ENCODE data around the gene AMZ1. TPM values are rescaled to one million over a fixed set of nuclear protein-coding genes. Genes with fewer than 3 reads are reported as not detected.
"Not testable (repeated sequence)": the region's sequence is repeated elsewhere in the genome, so short reads cannot be mapped to it uniquely, and the experiment has no call there.

The AMZ1 gene
- total RNA-seq, 2 experiments from 2014 or later: 0.36 to 0.47 TPM

GRCh38 chr7:2678454-2678853 is 9.5 kb upstream of the AMZ1 start:
- H3K27ac Mint-ChIP-seq; H3K9me3 Mint-ChIP-seq; H3K27me3 Mint-ChIP-seq (ENCODE audit: low read depth); H3K36me3 Mint-ChIP-seq (ENCODE audit: low read depth); H3K4me1 Mint-ChIP-seq (ENCODE audit: low read depth); H3K4me3 Mint-ChIP-seq; DNase-seq; CTCF ChIA-PET; intact Hi-C loops (cut with micrococcal nuclease): not testable (repeated sequence)

GRCh38 chr7:2679135-2680127 is 8.6 kb upstream of the AMZ1 start:
- intact Hi-C loops (cut with micrococcal nuclease); H3K27me3 Mint-ChIP-seq (ENCODE audit: low read depth); H3K4me3 Mint-ChIP-seq; H3K27ac Mint-ChIP-seq; H3K36me3 Mint-ChIP-seq (ENCODE audit: low read depth); DNase-seq; H3K9me3 Mint-ChIP-seq; H3K4me1 Mint-ChIP-seq (ENCODE audit: low read depth): not testable (repeated sequence)
- CTCF ChIA-PET: interaction anchor here (0.6 to 5.2 kb wide), 2 partner anchors 11 to 31 kb away, joined by 5 to 25 read pairs; no protein-coding TSS in a partner anchor

GRCh38 chr7:2680256-2680655 is 7.7 kb upstream of the AMZ1 start:
- no peak overlapping the region for H3K4me3 Mint-ChIP-seq
- DNase-seq: no peak
- H3K9me3 Mint-ChIP-seq: no peaks in the 10 kb centered on the region
- intact Hi-C loops (cut with micrococcal nuclease): no loop called here
- CTCF ChIA-PET: interaction anchor here (0.6 to 5.2 kb wide), 4 partner anchors 9 to 229 kb away, joined by 5 to 25 read pairs (median 12); no protein-coding TSS in a partner anchor
- H3K27ac Mint-ChIP-seq: no peak overlapping the region
- no peaks in the 10 kb centered on the region for H3K36me3 Mint-ChIP-seq (ENCODE audit: low read depth)
- no peaks in the 10 kb centered on the region for H3K4me1 Mint-ChIP-seq (ENCODE audit: low read depth)
- no peaks in the 10 kb centered on the region for H3K27me3 Mint-ChIP-seq (ENCODE audit: low read depth)

GRCh38 chr7:2680792-2681490 is 7.1 kb upstream of the AMZ1 start:
- Mint-ChIP-seq H3K4me1 (ENCODE audit: low read depth) (no peaks in the 10 kb centered on the region), H3K36me3 (ENCODE audit: low read depth) (no peaks in the 10 kb centered on the region), H3K9me3 (no peaks in the 10 kb centered on the region), H3K27me3 (ENCODE audit: low read depth) (peaks cover 1% of the 10 kb centered on the region), H3K27ac (no peak overlapping the region), H3K4me3 (no peak overlapping the region)
- CTCF ChIA-PET: interaction anchor here (0.6 to 5.2 kb wide), 7 partner anchors 10 to 230 kb away, joined by 3 to 25 read pairs (median 6); no protein-coding TSS in a partner anchor
- DNase-seq: peak; percentile 72
- intact Hi-C loops (cut with micrococcal nuclease): loop anchor here (1.0 kb wide), 1 partner anchor 230 kb away; no protein-coding TSS in a partner anchor

GRCh38 chr7:2681929-2682799 is 5.8 kb upstream of the AMZ1 start:
- Mint-ChIP-seq H3K4me3 (no peak overlapping the region), H3K36me3 (ENCODE audit: low read depth) (no peaks in the 10 kb centered on the region), H3K4me1 (ENCODE audit: low read depth) (no peaks in the 10 kb centered on the region), H3K27me3 (ENCODE audit: low read depth) (peaks cover 7% of the 10 kb centered on the region), H3K9me3 (no peaks in the 10 kb centered on the region), H3K27ac (no peak overlapping the region)
- intact Hi-C loops (cut with micrococcal nuclease): loop anchor here (1.0 kb wide), 1 partner anchor 231 kb away; no protein-coding TSS in a partner anchor
- no peak for DNase-seq
- CTCF ChIA-PET: interaction anchor here (0.6 to 5.2 kb wide), 8 partner anchors 11 to 231 kb away, joined by 3 to 25 read pairs (median 4); no protein-coding TSS in a partner anchor

- no peaks in the 10 kb centered on the region for H3K9me3 Mint-ChIP-seq
- no peaks in the 10 kb centered on the region for H3K36me3 Mint-ChIP-seq (ENCODE audit: low read depth)
- CTCF ChIA-PET: interaction anchor here (5.2 kb wide), 1 partner anchor 26 kb away, joined by 25 read pairs; no protein-coding TSS in a partner anchor
- H3K27me3 Mint-ChIP-seq (ENCODE audit: low read depth): peaks cover 21% of the 10 kb centered on the region
- no peak overlapping the region for H3K27ac Mint-ChIP-seq
- intact Hi-C loops (cut with micrococcal nuclease): no loop called here
- H3K4me3 Mint-ChIP-seq: no peak overlapping the region
- no peak for DNase-seq
- peaks cover 8% of the 10 kb centered on the region for H3K4me1 Mint-ChIP-seq (ENCODE audit: low read depth)
These were observed 3.5 kb upstream of the AMZ1 start for GRCh38 chr7:2684501-2684900.

GRCh38 chr7:2686101-2686500 is 1.9 kb upstream of the AMZ1 start:
- peaks cover 8% of the 10 kb centered on the region for H3K4me1 Mint-ChIP-seq (ENCODE audit: low read depth)
- intact Hi-C loops (cut with micrococcal nuclease): loop anchor here (5.0 kb wide), 1 partner anchor 79 kb away; no protein-coding TSS in a partner anchor
- no peak overlapping the region for H3K27ac Mint-ChIP-seq
- no peaks in the 10 kb centered on the region for H3K9me3 Mint-ChIP-seq
- no peak overlapping the region for H3K4me3 Mint-ChIP-seq
- CTCF ChIA-PET: interaction anchor here (1.0 kb wide), 1 partner anchor 25 kb away, joined by 3 read pairs; no protein-coding TSS in a partner anchor
- H3K27me3 Mint-ChIP-seq (ENCODE audit: low read depth): peaks cover 29% of the 10 kb centered on the region
- DNase-seq: no peak
- H3K36me3 Mint-ChIP-seq (ENCODE audit: low read depth): no peaks in the 10 kb centered on the region

- CTCF ChIA-PET: no interaction called here
- Mint-ChIP-seq H3K27ac (no peak overlapping the region), H3K27me3 (ENCODE audit: low read depth) (peaks cover 29% of the 10 kb centered on the region), H3K36me3 (ENCODE audit: low read depth) (no peaks in the 10 kb centered on the region), H3K4me1 (ENCODE audit: low read depth) (peaks cover 8% of the 10 kb centered on the region), H3K4me3 (no peak overlapping the region), H3K9me3 (no peaks in the 10 kb centered on the region)
- intact Hi-C loops (cut with micrococcal nuclease): loop anchor here (5.0 kb wide), 1 partner anchor 80 kb away; no protein-coding TSS in a partner anchor
- no peak for DNase-seq
These were observed 598 bp upstream of the AMZ1 start for GRCh38 chr7:2687338-2687869.

GRCh38 chr7:2688409-2689342 is 674 bp downstream of the AMZ1 start:
- CTCF ChIA-PET: interaction anchor here (0.8 kb wide), 1 partner anchor 25 kb away, joined by 3 read pairs; no protein-coding TSS in a partner anchor
- no peak overlapping the region for H3K27ac Mint-ChIP-seq
- DNase-seq: peak; percentile 31
- H3K36me3 Mint-ChIP-seq (ENCODE audit: low read depth): no peaks in the 10 kb centered on the region
- peaks cover 29% of the 10 kb centered on the region for H3K27me3 Mint-ChIP-seq (ENCODE audit: low read depth)
- no peaks in the 10 kb centered on the region for H3K9me3 Mint-ChIP-seq
- intact Hi-C loops (cut with micrococcal nuclease): loop anchor here (5.0 kb wide), 1 partner anchor 81 kb away; no protein-coding TSS in a partner anchor
- peaks cover 8% of the 10 kb centered on the region for H3K4me1 Mint-ChIP-seq (ENCODE audit: low read depth)
- H3K4me3 Mint-ChIP-seq: no peak overlapping the region

GRCh38 chr7:2689343-2689847 is 1.4 kb downstream of the AMZ1 start:
- Mint-ChIP-seq H3K9me3 (no peaks in the 10 kb centered on the region), H3K4me3 (no peak overlapping the region), H3K27me3 (ENCODE audit: low read depth) (peaks cover 29% of the 10 kb centered on the region), H3K36me3 (ENCODE audit: low read depth) (no peaks in the 10 kb centered on the region), H3K27ac (no peak overlapping the region), H3K4me1 (ENCODE audit: low read depth) (peaks cover 8% of the 10 kb centered on the region)
- intact Hi-C loops (cut with micrococcal nuclease): loop anchor here (5.0 kb wide), 1 partner anchor 82 kb away; no protein-coding TSS in a partner anchor
- CTCF ChIA-PET: interaction anchor here (0.8 to 1.4 kb wide), 4 partner anchors 10 to 221 kb away, joined by 3 to 5 read pairs (median 4); no protein-coding TSS in a partner anchor
- no peak for DNase-seq

All from activated naive CD4-positive, alpha-beta T cell treated with anti-CD3 and anti-CD28 coated beads for 36 hours (primary cell).